GM12875 (cell line): ENCODE measurements around the gene A3GALT2.

ENCODE experiments used
- H3K4me3 ChIP-seq: one replicate; pipeline ENCODE4 v1.5.1; 2011; ENCODE audit warnings: low read depth, low read length, control low read depth
- TF ChIP-seq, protein P1 (sequence below): IDR thresholded peaks from 2 replicates; pipeline ENCODE4 v1.5.1; 2011; ENCODE audit warnings: low read depth, mild to moderate bottlenecking, control low read depth, inconsistent platforms, low read length, moderate library complexity, borderline replicate concordance; ENCODE audit not compliant: insufficient read depth

Gene A3GALT2

DNA sequence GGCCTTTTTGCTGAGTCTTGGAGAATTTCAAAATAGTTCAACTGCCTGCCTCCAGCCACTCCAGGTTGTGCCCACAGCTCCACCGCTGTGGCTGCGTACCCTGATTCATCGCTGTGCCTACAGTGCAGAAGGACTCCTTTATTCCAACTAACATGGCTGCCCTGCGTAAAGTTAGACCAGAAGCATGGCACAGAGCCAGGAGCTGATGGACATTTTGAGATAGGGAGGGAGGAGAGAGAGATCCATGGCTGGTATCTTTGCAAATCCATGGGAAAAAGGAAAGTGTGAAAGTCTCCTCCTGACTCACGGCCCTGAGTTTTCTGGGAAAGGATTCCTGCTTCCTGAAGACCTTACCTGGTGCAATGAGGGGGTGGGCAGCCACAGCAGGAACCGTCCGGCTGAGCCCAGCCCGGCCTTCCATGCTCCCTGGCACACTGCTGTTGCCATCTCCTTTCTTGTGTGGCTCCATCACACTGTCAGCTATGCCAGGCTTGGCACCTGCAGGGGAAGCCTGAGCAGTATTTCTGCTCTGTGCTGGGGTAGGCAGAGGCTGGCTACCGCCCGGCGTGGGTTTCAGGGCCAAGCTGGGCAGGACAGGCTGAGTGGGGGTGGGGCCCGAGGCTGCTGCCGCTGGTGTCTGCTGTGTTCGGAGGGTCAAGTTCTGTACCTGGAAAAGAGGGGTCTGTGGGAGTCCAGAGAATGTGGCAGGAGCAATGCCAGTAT lies 46.0 kb upstream of the A3GALT2 start:
- no peak overlapping the region for H3K4me3 ChIP-seq

DNA sequence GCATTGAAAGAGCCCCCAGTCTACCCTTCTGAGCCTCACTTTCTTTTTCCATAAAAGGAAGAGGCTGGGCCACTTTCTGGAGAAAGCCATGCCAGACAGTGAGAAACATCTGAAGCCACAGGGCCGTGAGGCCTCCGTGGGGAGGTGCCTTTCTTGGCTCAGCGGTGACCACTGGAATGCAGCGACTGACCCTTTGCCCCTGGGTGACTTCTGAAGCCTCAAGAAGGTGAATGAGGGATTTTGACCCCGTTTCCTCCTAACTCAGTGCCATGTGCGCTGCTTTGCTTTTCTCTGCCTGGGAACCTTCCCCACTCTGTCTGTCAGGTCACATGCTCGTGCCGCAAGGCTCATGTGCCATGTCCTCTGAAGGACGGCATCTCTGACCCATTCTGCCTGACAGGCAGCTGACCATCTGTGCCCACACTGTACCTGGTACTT lies 44.7 kb upstream of the A3GALT2 start:
- TF ChIP-seq, protein P1, sequence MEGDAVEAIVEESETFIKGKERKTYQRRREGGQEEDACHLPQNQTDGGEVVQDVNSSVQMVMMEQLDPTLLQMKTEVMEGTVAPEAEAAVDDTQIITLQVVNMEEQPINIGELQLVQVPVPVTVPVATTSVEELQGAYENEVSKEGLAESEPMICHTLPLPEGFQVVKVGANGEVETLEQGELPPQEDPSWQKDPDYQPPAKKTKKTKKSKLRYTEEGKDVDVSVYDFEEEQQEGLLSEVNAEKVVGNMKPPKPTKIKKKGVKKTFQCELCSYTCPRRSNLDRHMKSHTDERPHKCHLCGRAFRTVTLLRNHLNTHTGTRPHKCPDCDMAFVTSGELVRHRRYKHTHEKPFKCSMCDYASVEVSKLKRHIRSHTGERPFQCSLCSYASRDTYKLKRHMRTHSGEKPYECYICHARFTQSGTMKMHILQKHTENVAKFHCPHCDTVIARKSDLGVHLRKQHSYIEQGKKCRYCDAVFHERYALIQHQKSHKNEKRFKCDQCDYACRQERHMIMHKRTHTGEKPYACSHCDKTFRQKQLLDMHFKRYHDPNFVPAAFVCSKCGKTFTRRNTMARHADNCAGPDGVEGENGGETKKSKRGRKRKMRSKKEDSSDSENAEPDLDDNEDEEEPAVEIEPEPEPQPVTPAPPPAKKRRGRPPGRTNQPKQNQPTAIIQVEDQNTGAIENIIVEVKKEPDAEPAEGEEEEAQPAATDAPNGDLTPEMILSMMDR, result no peak
- H3K4me3 ChIP-seq, result no peak overlapping the region

More for the DNA sequence above, 46.0 kb upstream of the A3GALT2 start:
- TF ChIP-seq, protein P1, result no peak

DNA sequence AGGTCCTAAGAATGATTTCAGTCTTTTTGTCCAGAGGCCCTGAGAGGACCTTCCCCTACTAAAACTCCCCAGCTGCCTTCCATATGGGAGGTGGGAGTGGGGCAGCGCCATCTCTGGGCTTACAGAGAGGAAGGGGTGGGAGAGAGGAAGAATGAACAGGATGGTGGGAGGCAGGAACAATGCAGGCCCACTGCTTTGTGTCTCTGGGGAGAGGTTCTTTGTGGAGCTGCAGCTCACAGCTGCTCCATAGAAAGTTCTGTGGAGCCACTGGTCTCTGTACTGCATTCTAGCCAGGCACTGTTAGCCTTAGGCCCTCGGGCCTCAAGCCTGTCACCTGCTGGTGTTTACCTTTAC lies 43.6 kb upstream of the A3GALT2 start:
- H3K4me3 ChIP-seq, result no peak overlapping the region
- TF ChIP-seq, protein P1, result no peak

DNA sequence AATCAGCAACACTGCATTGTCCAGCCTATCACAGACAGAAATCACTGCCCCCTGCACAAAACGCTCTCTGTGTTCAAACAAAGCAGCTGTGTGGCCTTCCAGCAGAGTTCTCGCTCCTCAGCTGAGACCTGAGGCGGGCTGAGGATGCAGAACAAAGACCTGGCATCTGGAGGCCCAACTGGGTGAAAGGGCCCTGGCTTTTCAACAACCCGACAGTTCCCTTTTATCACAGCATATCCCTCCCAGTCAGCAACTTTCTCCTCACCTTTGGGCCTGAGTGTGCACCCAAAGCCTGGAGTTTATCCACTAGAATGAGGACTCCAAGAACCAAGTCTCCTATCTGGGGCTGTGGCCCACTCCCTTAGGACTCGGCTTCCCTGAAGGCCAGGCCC lies 42.6 kb upstream of the A3GALT2 start:
- H3K4me3 ChIP-seq, result no peak overlapping the region
- TF ChIP-seq, protein P1, result no peak

DNA sequence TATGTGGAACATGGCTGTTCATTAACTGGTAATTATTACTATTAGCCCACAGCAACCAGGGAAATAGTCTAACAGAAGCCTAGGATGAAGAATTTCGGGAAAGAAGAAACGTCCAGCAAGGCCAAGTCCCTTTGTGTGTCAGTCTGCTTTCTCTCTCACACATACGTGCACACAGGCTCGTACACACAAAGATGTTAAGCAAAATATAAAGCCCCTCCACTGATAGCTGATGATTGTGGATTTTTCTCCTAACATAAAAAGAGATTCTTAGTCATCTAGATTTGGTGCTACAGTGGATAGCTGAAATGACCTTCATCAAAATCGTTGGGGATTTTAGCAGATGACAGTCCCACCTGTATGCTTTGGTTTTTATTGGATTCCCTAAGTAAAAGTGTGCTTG lies 42.1 kb upstream of the A3GALT2 start:
- no peak overlapping the region for H3K4me3 ChIP-seq
- TF ChIP-seq, protein P1, result no peak

DNA sequence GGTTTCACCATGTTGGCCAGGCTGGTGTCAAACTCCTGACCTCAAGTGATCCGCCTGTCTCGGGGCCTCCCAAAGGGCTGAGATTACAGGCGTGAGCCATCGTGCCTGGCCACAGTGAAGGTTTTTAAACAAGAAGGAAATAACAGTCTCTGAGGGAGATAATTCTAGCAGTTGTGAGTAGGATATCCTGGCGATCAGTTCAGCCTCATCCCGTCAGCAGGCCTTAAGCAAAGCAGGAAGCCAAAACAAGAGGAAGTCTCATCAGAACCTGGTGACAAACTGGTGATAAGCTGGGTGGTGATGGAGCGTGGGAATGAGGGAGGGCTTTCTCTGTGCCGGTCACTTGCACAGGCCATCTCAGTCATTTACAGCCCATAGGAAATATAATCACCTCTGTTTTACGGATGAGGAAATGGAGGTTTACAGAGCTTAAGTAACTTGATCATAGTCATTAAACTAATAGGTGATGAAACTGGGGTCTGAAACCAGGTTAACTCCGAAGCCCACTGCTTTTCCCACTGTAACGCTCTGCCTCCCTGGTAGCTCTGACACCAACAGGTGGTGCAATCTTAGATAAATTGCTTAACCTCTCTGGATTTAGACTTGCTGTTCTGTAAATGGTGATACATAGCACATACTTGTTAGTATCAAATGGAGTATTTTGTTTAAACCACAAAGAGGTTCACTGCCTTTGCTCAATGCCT lies 40.8 kb upstream of the A3GALT2 start:
- H3K4me3 ChIP-seq, result no peak overlapping the region
- TF ChIP-seq, protein P1, result no peak

DNA sequence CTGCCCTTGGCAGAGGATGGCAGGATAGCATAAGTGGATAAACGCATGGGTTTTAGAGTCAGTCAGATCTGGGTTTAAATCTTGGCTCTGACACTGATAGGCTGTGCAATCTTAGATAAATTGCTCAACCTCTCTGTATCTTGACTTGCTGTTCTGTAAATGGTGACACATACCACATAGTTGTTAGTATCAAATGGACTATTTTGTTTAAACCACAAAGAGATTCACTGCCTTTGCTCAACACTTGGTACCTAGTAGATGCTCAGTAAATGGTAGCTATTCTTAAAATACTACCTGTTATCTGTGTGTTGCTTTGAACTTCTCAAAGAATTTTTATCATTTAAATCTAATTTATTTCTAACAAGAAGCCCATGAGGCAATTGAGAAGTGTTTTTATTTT lies 39.5 kb upstream of the A3GALT2 start:
- TF ChIP-seq, protein P1, result no peak
- H3K4me3 ChIP-seq, result no peak overlapping the region
